ENCODE data around the gene ST7.
"Not testable (repeated sequence)": the region's sequence is repeated elsewhere in the genome, so short reads cannot be mapped to it uniquely, and the experiment has no call there.

The ST7 gene

DNA sequence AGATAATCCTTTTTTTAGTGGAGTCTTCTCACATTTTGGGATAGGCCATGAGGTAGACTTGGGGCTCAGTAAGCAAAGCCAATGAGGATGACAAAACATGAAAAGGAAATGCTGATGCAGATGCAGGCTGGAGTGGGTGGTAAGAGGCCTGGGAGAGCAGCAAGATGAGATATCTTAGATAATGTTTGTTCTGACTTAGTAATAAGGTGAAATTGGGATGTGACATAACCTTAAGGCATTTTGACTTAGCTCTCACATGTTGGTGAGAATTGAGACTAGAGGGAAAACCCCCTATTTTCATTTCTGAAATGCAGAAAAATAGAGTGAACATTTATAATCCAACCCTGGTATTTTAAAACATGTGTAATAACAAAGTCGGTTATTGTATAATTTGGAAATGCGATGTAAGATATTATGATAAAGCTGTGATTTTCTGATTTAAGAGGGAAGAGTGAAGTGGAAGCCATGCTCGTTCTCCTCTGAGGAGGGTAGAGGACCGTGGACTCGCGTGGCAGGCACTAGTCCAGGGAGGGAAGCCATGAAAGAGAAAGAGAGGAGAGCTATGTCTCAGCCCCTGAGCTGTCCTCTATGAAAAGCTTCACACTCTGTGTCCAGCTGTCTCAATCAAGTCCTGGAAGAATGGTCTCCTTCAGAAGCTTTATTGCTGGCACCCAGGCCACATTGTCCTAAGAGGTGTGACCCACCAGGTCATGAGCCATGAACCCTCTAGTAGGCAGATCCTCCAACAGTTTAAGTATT is 57.3 kb downstream of the ST7 start:
- DNase-seq, result no peak

DNA sequence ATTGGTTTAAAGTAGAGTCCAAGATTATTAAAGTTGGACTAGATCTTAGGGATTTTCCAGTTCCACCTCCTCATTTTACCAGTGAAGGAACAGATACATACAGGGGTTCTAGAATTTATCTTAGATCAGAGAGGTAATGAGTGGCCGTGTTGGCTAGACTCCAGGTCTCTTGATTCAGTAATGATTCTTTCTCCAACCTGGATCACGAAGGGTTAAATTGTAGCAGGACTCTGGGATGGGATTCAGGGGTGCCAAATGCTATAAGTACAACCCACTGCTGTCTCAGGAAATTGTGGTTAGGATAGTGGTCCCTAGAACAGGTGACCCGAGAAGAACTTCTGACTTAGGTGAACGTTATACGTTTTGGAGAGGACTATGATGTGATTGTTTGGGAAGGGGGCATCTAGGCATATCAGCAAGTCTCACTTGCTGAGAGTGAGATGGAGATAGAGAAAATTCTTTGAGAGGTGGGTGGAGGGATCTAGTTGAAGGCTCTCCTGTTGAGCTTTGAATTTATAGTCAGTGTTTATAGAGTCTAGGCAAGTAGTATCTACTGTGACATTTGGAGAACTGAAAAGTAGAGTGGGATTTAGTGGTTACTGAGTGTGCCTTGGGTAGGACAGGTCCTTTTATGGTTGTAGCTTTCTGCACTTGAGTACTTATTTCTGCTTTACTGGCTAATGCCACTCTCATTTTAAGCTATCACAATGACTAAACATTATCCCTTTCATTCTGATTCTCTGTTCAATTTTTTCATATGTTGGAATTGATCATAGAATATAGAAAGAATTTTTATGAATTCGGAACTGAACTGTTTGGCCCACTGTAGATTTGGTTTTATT is 58.3 kb downstream of the ST7 start:
- no peak for DNase-seq

DNA sequence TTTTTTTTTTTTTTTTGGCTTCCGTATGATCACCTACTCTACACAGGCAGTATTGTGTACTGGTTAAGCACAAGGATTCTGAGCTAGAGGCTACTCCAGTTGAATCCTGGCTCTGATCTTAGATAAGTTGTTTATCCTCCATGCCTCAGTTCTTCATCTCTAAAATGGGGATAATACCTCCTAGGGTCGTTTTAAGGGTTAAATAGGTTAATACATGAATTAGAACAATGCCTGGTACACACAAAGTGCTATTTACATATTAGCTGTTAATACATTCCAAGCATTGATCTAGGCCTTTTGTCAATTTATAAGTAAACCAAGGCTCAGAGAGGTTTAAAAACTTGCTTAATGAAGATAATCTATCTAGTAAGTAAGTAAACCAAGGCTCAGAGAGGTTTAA is 59.0 kb downstream of the ST7 start:
- no peak for DNase-seq

DNA sequence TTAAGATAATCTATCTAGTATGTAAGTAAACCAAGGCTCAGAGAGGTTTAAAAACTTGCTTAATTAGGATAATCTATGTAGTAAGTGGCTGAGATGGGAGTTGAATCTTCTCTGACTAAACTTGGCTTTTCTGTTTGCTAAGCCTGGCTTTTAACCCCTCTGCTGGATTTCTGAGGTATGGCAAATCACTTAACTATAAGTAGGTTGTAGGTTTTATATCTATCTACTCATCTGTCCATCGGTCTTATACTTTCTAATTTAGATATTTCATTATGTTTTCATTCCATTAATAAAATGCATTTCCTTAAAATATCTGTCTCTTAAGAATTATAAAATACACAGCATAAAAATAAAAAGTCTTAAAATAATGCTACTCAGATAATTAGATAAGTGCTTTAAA is 59.4 kb downstream of the ST7 start:
- DNase-seq, result no peak

DNA sequence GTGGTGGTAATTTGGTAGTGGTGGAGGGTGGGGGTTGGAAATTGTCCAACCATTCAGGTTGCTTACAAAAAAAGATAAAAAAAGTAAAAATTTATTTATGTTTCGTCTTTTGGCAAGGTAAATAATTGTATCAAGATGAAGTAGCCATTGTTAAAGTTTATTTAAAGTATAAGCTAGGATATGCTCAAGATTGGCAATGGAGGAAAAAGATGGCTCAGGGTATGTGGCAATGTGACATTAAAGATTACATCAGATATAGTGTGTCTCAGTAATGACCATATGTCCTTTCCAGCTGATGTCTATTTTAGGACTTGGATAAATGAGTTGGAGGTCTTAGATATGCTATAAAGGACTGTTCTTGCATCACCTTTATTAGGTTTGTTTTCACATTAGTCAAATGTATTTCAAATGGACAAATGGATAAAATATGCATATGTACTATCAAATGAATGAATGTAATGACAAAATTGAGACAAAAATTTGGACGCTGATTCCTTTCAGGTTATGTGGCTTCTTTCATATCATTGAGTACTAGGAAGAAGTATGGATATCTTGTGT is 60.9 kb downstream of the ST7 start:
- DNase-seq, result no peak

DNA sequence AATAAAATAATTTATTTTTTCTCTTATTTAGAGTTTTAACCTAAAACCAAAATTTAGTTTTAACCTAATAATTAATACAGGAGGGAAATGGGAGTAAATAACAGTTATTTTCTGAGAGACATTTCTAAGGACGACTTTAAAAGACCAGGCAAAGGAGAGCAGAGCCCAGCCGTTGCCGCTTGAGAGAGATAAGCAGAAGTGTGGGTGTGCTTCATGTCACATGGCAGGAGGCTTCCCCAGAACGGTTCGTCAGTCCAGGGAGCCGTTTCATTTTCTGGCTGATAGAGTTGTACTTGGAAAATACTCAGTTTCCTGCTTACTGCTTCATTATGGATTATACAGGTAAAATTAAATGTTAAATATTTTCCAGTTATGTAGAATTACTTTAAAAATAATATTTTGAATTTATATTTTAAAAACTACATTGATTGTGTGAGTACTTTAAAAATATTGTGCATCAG is 61.4 kb downstream of the ST7 start:
- no peak for DNase-seq

DNA sequence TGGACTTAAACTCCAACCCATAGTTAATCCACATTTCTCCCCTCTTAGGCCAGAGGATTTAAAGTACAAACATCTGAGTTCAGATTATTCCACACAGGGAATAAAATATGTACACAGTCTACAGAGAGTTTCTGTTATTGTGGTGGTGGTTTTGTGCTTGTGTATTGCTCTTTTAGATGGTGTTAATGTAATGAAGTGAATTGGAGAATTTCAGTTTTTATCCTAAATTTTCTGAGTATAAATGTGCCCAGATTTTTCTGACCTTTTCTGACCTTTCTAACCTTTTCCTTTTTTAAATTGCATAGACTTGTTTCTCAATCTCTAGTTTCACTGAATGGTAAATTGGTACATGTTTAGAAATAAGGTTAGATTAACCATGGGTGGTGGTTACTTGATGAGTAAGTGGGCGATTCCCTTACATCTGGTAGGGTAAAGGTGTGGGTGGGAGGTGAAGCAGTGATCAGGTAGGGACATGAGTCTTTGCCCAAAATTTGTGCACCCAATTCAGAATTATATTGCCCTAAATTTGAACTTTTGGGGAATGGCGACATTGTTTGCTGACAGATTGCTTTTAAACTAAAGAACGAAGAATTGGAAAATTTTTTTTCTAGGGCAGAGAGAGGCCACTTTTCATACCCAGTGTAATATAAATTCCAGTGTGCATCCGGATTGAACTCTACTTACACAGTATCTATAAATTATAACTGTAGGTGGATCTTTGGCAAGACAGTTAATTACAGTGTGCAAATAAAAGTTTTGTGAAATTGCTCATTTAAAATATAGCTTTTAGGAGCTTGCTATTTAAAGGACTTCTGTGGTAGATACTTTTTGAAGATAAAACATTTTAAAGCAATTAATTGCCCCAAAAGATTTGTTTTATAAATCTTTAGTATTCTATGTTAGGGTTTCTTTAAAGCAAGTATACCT is 62.2 kb downstream of the ST7 start:
- DNase-seq, result no peak

DNA sequence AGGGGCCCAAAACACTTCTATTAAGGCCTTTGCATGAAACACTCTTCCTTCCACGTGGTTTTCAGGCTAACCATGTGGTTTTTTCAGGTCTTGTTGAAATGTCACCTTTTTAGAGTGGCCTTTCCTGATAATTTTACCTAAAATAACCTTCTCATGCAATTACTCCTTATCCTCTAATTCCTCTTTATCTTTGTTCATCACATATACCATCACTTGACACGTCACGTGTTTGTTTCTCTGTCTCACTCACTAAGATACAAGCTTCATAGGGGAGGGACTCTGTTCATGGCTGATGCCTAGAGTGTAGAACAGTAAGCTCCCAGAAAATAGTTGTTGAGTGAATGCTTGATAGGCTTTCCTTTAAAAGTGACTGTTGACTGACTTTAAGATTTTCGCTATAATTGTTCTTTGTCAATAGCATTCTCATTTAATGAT is 63.7 kb downstream of the ST7 start:
- no peak for DNase-seq

DNA sequence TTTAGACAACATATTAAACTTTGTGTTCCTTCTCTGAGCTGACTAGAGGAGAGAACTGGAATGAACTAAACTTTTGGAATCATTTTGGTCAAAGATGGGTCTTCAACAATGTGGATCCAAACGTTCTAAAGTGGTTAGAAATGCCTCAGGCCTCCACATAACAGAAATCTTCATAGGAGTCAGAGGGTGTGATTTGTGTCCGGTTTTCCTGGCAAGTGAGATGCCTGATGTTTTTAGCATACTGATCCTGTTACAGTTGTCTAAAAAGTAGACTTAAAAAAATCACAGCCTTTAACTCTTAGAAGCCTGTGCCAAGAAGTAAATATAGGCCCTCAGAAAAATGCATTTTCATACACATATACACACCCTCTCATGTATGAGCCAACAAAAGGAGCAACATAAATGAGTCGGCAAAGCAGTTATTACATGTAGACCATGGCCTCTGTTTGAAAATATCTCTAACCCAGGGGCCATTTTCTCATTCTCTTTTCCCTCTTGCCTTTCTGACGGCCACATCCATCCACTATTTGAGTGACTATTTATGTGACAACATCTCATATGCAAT is 64.5 kb downstream of the ST7 start:
- no peak for DNase-seq

DNA sequence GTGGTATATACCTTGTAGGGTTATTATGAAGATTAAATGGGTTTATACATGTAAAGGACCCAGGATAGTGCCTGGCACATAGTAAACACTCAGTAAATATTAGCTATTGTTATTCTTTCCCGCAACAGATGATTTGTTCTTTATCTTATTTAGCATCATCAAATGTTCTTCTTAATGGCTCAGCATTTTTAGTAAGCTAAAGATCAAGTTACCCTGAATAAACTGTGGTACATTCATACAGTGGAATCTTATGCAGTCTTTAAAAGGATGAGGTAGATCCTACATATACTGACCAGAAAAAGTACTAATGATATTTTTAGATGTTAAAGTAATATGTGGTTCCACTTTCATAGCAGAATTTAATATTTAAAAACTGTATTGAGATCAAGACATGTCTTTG is 65.4 kb downstream of the ST7 start:
- no peak for DNase-seq

DNA sequence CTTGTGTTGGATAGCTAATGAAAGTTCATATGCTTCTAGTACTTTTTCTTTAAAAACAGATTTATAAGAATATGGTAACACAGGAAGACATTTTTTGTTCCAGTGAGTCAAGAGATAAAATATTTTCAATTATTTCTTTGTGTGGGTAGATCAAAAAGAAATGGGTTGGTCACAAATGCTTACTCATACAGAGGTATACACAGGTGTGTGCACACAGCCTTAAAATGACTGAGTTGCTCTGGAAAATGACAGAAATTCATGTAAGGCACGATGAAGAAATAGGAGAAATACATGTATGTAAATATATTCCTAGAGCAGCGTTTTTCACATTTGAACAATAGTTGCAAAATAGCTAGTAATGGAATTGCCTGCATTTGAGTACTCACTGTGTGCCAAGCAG is 66.0 kb downstream of the ST7 start:
- no peak for DNase-seq

DNA sequence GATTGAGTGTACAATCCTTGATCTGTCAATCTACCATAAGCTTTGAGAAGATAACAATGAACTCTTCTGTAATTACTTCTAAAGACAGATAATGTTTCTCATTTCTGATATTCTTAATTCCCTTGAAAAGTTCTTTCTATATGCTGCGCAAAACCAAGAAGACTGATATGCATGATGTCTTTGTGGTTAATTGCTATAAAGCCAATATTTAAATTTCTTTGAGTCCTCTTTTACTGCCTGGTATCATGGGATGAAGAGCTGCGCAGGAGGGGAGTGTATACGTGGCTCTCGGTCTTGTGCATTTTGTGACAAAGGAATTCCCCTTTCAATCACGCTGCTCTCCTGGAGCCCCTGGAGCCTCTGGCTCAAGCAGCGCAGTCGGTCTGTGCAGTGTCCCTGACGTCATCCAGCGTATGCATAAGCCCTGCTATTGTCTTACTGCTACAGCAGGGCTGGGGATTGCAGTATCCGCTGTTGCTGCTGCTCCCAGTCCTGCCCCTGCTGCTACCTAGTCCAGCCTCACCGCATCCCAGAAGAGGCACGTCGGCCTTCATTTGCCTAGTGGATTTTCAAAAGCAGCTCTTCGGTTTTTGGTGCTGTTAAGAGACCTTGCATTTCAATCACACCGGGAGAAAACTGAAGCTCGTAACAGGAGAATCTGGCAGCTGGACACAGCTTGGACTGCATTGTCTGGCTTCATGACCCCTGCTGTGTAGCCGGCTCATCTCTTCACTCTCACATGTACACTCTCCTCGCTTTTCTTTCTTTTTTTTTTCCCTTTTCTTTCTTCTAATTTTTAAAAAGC is 66.7 kb downstream of the ST7 start:
- no peak for DNase-seq

DNA sequence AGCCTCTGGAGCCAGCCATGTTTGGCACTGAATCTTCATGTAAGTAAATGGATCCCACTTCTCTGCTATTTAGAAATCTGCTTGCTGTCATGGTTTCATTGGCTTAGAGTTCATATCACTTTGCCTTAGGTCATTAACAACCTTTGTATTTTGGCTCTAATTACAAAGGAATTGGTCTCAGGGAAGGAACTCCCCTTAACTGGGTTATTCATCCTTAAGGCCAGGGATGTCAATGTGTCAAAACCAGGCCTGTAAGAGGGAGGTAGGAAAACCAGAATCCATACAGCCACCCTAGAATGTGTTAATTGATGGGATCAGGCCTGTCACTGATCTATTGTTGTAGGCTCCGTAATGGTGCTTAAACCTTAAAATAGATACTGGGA is 67.3 kb downstream of the ST7 start:
- DNase-seq, result no peak

DNA sequence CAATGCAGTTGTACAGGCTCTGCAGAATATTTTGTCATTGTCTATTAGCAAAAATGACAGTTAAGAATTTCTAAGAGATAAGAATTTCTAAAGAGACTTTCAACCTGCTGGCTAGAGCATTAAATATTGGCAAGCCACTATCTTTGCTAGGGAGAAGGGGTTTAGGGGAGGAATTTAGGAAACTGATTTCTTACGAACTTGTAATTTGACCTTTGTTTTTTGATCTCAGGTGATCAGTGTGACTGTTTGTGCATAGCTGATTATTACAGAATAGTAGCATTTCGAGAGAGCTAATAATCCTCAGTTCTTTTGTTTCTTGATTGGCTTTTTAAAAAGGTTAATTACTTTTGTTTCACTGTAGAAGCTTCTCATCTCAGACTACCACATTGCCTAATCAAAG is 68.1 kb downstream of the ST7 start:
- DNase-seq, result no peak

DNA sequence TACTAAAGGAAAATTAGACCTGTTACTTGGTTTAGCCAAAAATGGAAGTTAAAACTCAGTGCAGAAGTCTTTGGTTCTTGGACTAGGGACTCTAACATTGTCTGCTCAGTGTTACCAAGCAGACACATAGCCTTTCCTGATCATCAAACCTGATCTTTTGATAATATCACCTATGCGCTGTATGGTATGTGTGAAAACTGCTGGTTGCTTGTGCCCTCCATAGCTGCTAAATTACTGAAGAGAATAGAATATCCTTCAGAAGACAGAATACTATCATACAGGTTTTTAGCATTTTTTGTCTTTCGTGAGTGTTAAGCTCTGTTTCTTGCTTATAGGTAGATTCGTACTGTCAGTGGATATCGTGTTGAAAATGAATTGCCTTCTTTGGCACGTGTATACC is 68.7 kb downstream of the ST7 start:
- no peak for DNase-seq

DNA sequence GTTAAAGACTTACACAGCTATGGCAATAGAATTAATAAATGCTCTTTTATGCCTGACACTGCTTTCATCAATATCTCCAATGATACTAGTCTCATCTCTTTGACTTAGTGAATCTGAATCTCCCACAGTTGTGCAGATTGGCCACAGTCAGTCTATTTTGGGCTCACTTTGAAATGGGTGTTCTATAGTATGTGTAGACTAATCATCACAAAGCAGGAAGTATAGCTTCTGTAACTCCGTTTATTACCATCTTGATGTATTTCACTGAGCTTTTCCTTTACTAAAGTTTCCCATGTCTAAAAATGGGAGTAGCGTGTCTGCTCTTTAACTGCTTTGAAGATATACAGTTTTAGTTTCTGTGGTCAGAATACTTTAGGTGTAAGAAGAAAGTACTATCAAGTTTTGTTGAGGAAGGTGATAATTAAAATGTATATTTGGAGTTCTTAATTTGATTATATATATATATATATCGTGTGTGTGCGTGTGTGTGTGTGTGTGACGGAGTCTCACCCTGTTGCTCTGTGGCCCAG is 70.1 kb downstream of the ST7 start:
- no peak for DNase-seq

DNA sequence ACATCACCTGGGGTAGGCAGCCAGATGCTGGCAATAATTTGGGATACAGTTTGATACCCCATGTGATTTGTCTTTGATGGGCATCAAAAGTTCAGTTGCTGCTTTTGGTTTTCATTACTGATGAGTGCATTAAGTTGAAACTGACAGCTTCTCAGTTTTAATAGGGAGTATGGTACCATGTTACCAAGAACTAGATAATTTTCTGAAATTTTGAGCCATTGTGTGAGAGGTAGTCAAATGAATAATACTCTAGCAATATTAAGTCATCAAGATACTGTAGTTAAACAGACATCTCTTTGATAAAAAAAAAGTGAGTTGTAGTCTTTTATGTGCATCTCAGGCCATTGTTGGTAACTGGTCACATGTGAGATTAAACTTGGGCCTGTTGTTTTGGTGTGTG is 71.5 kb downstream of the ST7 start:
- no peak for DNase-seq

DNA sequence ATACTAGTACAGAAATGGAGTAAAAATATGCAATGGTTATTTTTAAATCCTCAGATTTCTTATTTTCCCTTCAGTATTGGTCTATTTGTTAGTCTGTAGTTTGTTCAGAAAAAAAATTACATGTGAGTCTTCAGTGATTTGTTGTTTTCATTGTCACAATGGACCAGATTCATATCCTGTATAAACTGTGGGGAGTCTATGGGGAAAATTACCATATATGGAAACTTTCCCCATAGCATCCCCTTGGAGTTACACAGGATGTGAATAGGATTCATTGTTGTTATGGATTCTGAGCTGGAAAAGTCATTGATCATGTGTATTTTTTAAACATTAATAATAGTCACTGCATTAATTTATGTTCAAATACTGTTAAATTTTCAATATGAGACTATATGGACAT is 72.6 kb downstream of the ST7 start:
- DNase-seq, result no peak

DNA sequence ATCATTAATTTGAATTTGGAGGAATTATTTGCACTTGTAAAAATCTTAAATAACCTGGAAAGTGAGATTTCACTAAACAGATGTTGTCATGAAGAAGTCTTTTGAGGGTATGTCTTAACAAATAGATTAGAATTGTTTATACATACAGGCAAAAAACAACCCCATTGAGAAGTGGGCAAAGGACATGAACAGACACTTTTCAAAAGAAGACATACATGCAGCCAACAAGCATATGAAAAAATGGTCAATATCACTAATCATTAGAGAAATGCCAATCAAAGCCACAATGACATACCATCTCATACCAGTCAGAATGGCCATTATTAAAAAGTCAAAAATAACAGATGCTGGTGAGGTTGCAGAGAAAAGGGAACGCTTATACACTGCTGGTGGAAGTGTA is 77.0 kb downstream of the ST7 start:
- DNase-seq, result not testable (repeated sequence)

DNA sequence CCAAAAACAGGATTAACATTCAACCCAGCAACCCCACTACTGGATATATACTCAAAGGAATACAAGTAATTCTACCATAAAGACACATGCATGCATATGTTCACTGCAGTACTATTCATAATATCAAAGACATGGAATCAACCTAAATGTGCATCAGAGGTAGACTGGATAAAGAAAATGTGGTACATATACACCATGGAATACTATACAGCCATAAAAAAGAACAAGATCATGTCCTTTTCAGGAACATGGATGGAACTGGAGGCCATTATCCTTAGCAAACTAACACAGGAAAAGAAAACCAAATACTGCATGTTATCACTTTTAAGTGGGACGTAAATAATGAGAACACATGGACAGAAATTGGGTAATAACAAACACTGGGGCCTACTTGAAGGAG is 77.5 kb downstream of the ST7 start:
- DNase-seq, result not testable (repeated sequence)

DNA sequence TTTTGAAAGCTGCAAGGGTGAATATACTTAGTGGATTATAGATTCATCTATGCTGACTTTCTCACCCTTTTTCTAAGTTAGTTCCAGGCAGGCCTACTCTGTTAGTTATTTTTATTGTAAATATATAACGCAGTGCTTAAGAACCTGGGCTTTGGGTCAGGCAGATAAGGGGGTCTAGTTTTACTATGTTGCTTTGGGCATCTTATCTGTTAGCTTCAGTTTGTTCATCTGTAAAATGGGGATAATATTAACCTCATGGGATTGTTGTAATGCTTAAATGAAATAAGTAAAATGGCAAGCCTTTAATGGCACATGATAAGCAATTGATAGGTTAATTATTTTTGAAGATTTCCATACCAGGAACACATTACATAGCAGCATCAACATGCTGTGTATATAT is 79.5 kb downstream of the ST7 start:
- no peak for DNase-seq

Data from activated gamma-delta T cell (primary cell).